Activated CD8-positive, alpha-beta T cell treated with anti-CD3 and anti-CD28 coated beads, Interleukin-2, amount 10 ng/mL, durations not matched to agents 7 days and 5 days (primary cell): ENCODE results near the gene CLEC3B. TPM values are rescaled to one million over a fixed set of nuclear protein-coding genes. Genes with fewer than 3 reads are reported as not detected.

ENCODE experiments used
- ATAC-seq: fragments of 150-1000 bp; cut with Tn5 transposase; one replicate; pipeline ENCODE4 v1.10.0; 2021; ENCODE audit warnings: moderate library complexity
- CTCF ChIA-PET: fragments of 350-600 bp; sonication (Branson Sonifier 250); formaldehyde crosslinking; loops from one replicate; lab custom pipeline; 2021; ENCODE audit warnings: antibody characterized with exemption; lab: Charles Lee
- POLR2A ChIA-PET: fragments of 350-600 bp; sonication (Branson Sonifier 250); formaldehyde crosslinking; loops from one replicate; lab custom pipeline; 2021; ENCODE audit warnings: antibody characterized with exemption; lab: Charles Lee
- DNase-seq: peaks from one replicate; pipeline ENCODE4 v3.0.0-alpha.2; 2020
- H3K27ac Mint-ChIP-seq: one replicate; pipeline ENCODE4 v1.8.0; 2021; ENCODE audit warnings: mild to moderate bottlenecking, mixed read lengths
- H3K27me3 Mint-ChIP-seq: one replicate; pipeline ENCODE4 v1.8.0; 2021; ENCODE audit warnings: low read depth, mixed read lengths
- H3K36me3 Mint-ChIP-seq: one replicate; pipeline ENCODE4 v1.8.0; 2021; ENCODE audit warnings: low read depth, mixed read lengths
- H3K4me1 Mint-ChIP-seq: one replicate; pipeline ENCODE4 v1.8.0; 2021; ENCODE audit warnings: low read depth, mixed read lengths
- H3K4me3 Mint-ChIP-seq: one replicate; pipeline ENCODE4 v1.8.0; 2021; ENCODE audit warnings: mild to moderate bottlenecking, mixed read lengths
- H3K9me3 Mint-ChIP-seq: one replicate; pipeline ENCODE4 v1.8.0; 2022; ENCODE audit warnings: mixed read lengths; ENCODE audit not compliant: insufficient read depth
- total RNA-seq, 2 experiments: library from RNA; stranded (reverse); gene quantifications; one replicate each; pipeline ENCODE4 v1.2.3, GENCODE V29; 2021

The CLEC3B gene
- total RNA-seq, 2 experiments from 2014 or later: 0.29 TPM

- Mint-ChIP-seq H3K9me3 (peaks cover 10% of the 10 kb centered on the region), H3K4me1 (peaks cover 31% of the 10 kb centered on the region), H3K36me3 (peaks cover 74% of the 10 kb centered on the region), H3K27me3 (no peaks in the 10 kb centered on the region), H3K4me3 (no peak overlapping the region), H3K27ac (peak overlapping the region; percentile 31)
- ChIA-PET POLR2A (no interaction called here), CTCF (interaction anchor here (1.4 to 2.1 kb wide), 2 partner anchors 10 to 15 kb away, joined by 4 to 12 read pairs; no protein-coding TSS in a partner anchor)
- no peak for ATAC-seq
- no peak for DNase-seq
Observed at GRCh38 chr3:45003406-45003805, 22.7 kb upstream of the CLEC3B start.

- H3K36me3 Mint-ChIP-seq: peaks cover 74% of the 10 kb centered on the region
- no peak overlapping the region for H3K27ac Mint-ChIP-seq
- H3K4me3 Mint-ChIP-seq: no peak overlapping the region
- DNase-seq: no peak
- ChIA-PET CTCF (interaction anchor here (1.4 to 2.1 kb wide), 2 partner anchors 11 to 16 kb away, joined by 4 to 12 read pairs; no protein-coding TSS in a partner anchor), POLR2A (interaction anchor here (0.6 kb wide), 1 partner anchor 37 kb away, joined by 3 read pairs; no protein-coding TSS in a partner anchor)
- H3K4me1 Mint-ChIP-seq: peaks cover 31% of the 10 kb centered on the region
- peaks cover 10% of the 10 kb centered on the region for H3K9me3 Mint-ChIP-seq
- no peaks in the 10 kb centered on the region for H3K27me3 Mint-ChIP-seq
- ATAC-seq: no peak
Observed at GRCh38 chr3:45003859-45004258, 22.2 kb upstream of the CLEC3B start.

- Mint-ChIP-seq H3K4me1 (peaks cover 23% of the 10 kb centered on the region), H3K27ac (peak overlapping the region; percentile 66), H3K4me3 (no peak overlapping the region), H3K27me3 (no peaks in the 10 kb centered on the region), H3K9me3 (peaks cover 10% of the 10 kb centered on the region), H3K36me3 (peaks cover 62% of the 10 kb centered on the region)
- DNase-seq (no peak), ATAC-seq (no peak)
- ChIA-PET CTCF (no interaction called here), POLR2A (no interaction called here)
Observed at GRCh38 chr3:45007091-45007490, 19.0 kb upstream of the CLEC3B start.

- no peak overlapping the region for H3K4me3 Mint-ChIP-seq
- ChIA-PET CTCF (no interaction called here), POLR2A (no interaction called here)
- peak overlapping the region; percentile 3 for H3K27ac Mint-ChIP-seq
- H3K27me3 Mint-ChIP-seq: no peaks in the 10 kb centered on the region
- peaks cover 10% of the 10 kb centered on the region for H3K9me3 Mint-ChIP-seq
- peaks cover 60% of the 10 kb centered on the region for H3K36me3 Mint-ChIP-seq
- no peak for ATAC-seq
- DNase-seq: no peak
- peaks cover 23% of the 10 kb centered on the region for H3K4me1 Mint-ChIP-seq
Observed at GRCh38 chr3:45008117-45008516, 18.0 kb upstream of the CLEC3B start.

GRCh38 chr3:45009868-45010267 lies 16.2 kb upstream of the CLEC3B start:
- peaks cover 15% of the 10 kb centered on the region for H3K4me1 Mint-ChIP-seq
- peak overlapping the region; percentile 35 for H3K27ac Mint-ChIP-seq
- CTCF ChIA-PET: interaction anchor here (1.6 kb wide), 1 partner anchor 17 kb away, joined by 6 read pairs; no protein-coding TSS in a partner anchor
- ATAC-seq (no peak), DNase-seq (no peak)
- peaks cover 6% of the 10 kb centered on the region for H3K9me3 Mint-ChIP-seq
- POLR2A ChIA-PET: no interaction called here
- H3K36me3 Mint-ChIP-seq: peaks cover 52% of the 10 kb centered on the region
- no peaks in the 10 kb centered on the region for H3K27me3 Mint-ChIP-seq
- no peak overlapping the region for H3K4me3 Mint-ChIP-seq

- Mint-ChIP-seq H3K27me3 (no peaks in the 10 kb centered on the region), H3K27ac (peak overlapping the region; percentile 48), H3K4me1 (peaks cover 5% of the 10 kb centered on the region), H3K4me3 (no peak overlapping the region), H3K36me3 (peaks cover 46% of the 10 kb centered on the region), H3K9me3 (no peaks in the 10 kb centered on the region)
- DNase-seq (no peak), ATAC-seq (no peak)
- ChIA-PET CTCF (interaction anchor here (0.8 to 1.0 kb wide), 2 partner anchors 19 to 27 kb away, joined by 3 read pairs; no protein-coding TSS in a partner anchor), POLR2A (no interaction called here)
Observed at GRCh38 chr3:45010811-45011333, 15.2 kb upstream of the CLEC3B start.

- POLR2A ChIA-PET: no interaction called here
- ATAC-seq: no peak
- DNase-seq: no peak
- CTCF ChIA-PET: interaction anchor here (1.0 to 1.4 kb wide), 2 partner anchors 20 to 26 kb away, joined by 3 to 5 read pairs; no protein-coding TSS in a partner anchor
- H3K27me3 Mint-ChIP-seq: no peaks in the 10 kb centered on the region
- no peak overlapping the region for H3K4me3 Mint-ChIP-seq
- peaks cover 3% of the 10 kb centered on the region for H3K4me1 Mint-ChIP-seq
- H3K27ac Mint-ChIP-seq: peak overlapping the region; percentile 14
- H3K9me3 Mint-ChIP-seq: no peaks in the 10 kb centered on the region
- H3K36me3 Mint-ChIP-seq: peaks cover 49% of the 10 kb centered on the region
Observed at GRCh38 chr3:45011756-45012508, 14.2 kb upstream of the CLEC3B start.

GRCh38 chr3:45012577-45012976 lies 13.5 kb upstream of the CLEC3B start:
- H3K27me3 Mint-ChIP-seq: no peaks in the 10 kb centered on the region
- H3K36me3 Mint-ChIP-seq: peaks cover 43% of the 10 kb centered on the region
- ChIA-PET CTCF (interaction anchor here (1.4 kb wide), 1 partner anchor 21 kb away, joined by 5 read pairs; no protein-coding TSS in a partner anchor), POLR2A (no interaction called here)
- no peaks in the 10 kb centered on the region for H3K4me1 Mint-ChIP-seq
- ATAC-seq (no peak), DNase-seq (no peak)
- no peak overlapping the region for H3K27ac Mint-ChIP-seq
- H3K9me3 Mint-ChIP-seq: no peaks in the 10 kb centered on the region
- H3K4me3 Mint-ChIP-seq: no peak overlapping the region

- ATAC-seq: no peak
- Mint-ChIP-seq H3K4me1 (peaks cover 22% of the 10 kb centered on the region), H3K27me3 (no peaks in the 10 kb centered on the region), H3K36me3 (peaks cover 26% of the 10 kb centered on the region), H3K9me3 (no peaks in the 10 kb centered on the region), H3K4me3 (no peak overlapping the region), H3K27ac (no peak overlapping the region)
- ChIA-PET POLR2A (no interaction called here), CTCF (interaction anchor here (1.0 to 1.2 kb wide), 3 partner anchors 15 to 28 kb away, joined by 3 read pairs; no protein-coding TSS in a partner anchor)
- DNase-seq: no peak
Observed at GRCh38 chr3:45016916-45017315, 9.2 kb upstream of the CLEC3B start.

GRCh38 chr3:45017821-45018220 lies 8.3 kb upstream of the CLEC3B start:
- ChIA-PET CTCF (interaction anchor here (0.8 to 1.2 kb wide), 3 partner anchors 19 to 29 kb away, joined by 3 read pairs; no protein-coding TSS in a partner anchor), POLR2A (no interaction called here)
- Mint-ChIP-seq H3K27me3 (no peaks in the 10 kb centered on the region), H3K4me1 (peaks cover 22% of the 10 kb centered on the region), H3K4me3 (no peak overlapping the region), H3K9me3 (no peaks in the 10 kb centered on the region), H3K27ac (no peak overlapping the region), H3K36me3 (peaks cover 20% of the 10 kb centered on the region)
- ATAC-seq (no peak), DNase-seq (no peak)

GRCh38 chr3:45020534-45020933 lies 5.6 kb upstream of the CLEC3B start:
- POLR2A ChIA-PET: interaction anchor here (0.6 kb wide), 1 partner anchor 43 kb away, joined by 3 read pairs; no protein-coding TSS in a partner anchor
- Mint-ChIP-seq H3K4me1 (peaks cover 22% of the 10 kb centered on the region), H3K27me3 (no peaks in the 10 kb centered on the region), H3K27ac (peak overlapping the region; percentile 73), H3K36me3 (peaks cover 7% of the 10 kb centered on the region), H3K9me3 (no peaks in the 10 kb centered on the region), H3K4me3 (no peak overlapping the region)
- ATAC-seq: peak; percentile 58
- CTCF ChIA-PET: interaction anchor here (1.4 to 2.0 kb wide), 2 partner anchors 17 to 21 kb away, joined by 8 to 10 read pairs; no protein-coding TSS in a partner anchor
- DNase-seq: peak; percentile 48
